Esophagus squamous epithelium (tissue), 5 donors: ENCODE data around the gene KRT10. TPM values are rescaled to one million over a fixed set of nuclear protein-coding genes. Genes with fewer than 3 reads are reported as not detected.

Experiments
- DNase-seq: peaks from one replicate; lab custom pipeline; 2025; lab: John Stamatoyannopoulos, UW
- H3K27ac ChIP-seq, 4 donors: fragments of 200-600 bp; sonication (generic); one replicate each; pipeline ENCODE4 v1.5.1; 2016 to 2019; ENCODE audit warnings: mild to moderate bottlenecking in 1 of 4
- H3K27me3 ChIP-seq, 4 donors: fragments of 200-600 bp; sonication (generic); 1 replicate in 3 of 4; 2 replicates in 1 of 4; pipeline versions ENCODE4 v1.5.1 to v1.6.0; 2017 to 2021; ENCODE audit warnings: antibody characterized with exemption in 1 of 4
- H3K36me3 ChIP-seq, 3 donors: fragments of 200-600 bp; sonication (generic); one replicate each; pipeline ENCODE4 v1.5.1; 2016 to 2019
- H3K4me1 ChIP-seq, 3 donors: fragments of 200-600 bp; sonication (generic); one replicate each; pipeline ENCODE4 v1.5.1; 2017 to 2019
- H3K4me3 ChIP-seq, 4 donors: fragments of 200-600 bp; sonication (generic); 1 replicate in 3 of 4; 2 replicates in 1 of 4; pipeline ENCODE4 v1.5.1; 2016 to 2019; ENCODE audit warnings: mild to moderate bottlenecking in 2 of 4, moderate library complexity in 1 of 4
- H3K9me3 ChIP-seq, 3 donors: fragments of 200-600 bp; sonication (generic); one replicate each; pipeline ENCODE4 v1.5.1; 2016 to 2019
- CTCF ChIP-seq, 6 experiments: fragments of 450-650 bp in 4 of 6; fragments of 200-600 bp in 2 of 6; sonication (generic) in 2 of 6; IDR thresholded peaks; one replicate each; pipeline ENCODE4 v1.5.1; 2016 to 2019; ENCODE audit warnings: antibody characterized with exemption in 6 of 6, mild to moderate bottlenecking in 4 of 6, moderate library complexity in 4 of 6
- POLR2A ChIP-seq, 4 donors: fragments of 450-650 bp; IDR thresholded peaks; one replicate each; pipeline ENCODE4 v1.6.1; 2017; ENCODE audit warnings: antibody characterized with exemption in 4 of 4, mild to moderate bottlenecking in 4 of 4, moderate library complexity in 3 of 4
- WGBS, 2 donors: methylation state at CpG; one replicate each; pipeline ENCODE4 v1.1.5; 2018; 5-methylcytosine and 5-hydroxymethylcytosine counted together
- intact Hi-C: fragments of 100-400 bp; cut with DNase I; formaldehyde crosslinking; loops from one replicate; pipeline ENCODE4 v1.15.0; 2022
- total RNA-seq, 4 donors: library from RNA; depleted of rRNA; stranded (reverse); fragments of >200 nt; gene quantifications; one replicate each; pipeline ENCODE4 v1.1.0, GENCODE V29; 2016
- donor health status: DM: yes; HTN: yes; CAD: no.

Gene KRT10
- 10 to 100 TPM; 14.4 to 50.0 (median 33.2) TPM for total RNA-seq

GRCh38 chr17:40822132-40822812 is at the start of gene KRT10:
Gene KRT10, minus strand, starts transcription at chr17:40822614. Its CDS starts 29 bp downstream, at chr17:40822585.
- H3K36me3 ChIP-seq: peaks cover 0 to 11% (median 0%) of the 10 kb centered on the region in 3 donors
- TF ChIP-seq CTCF (IDR thresholded peaks at IDR 0.05): no peak
- TF ChIP-seq POLR2A (IDR thresholded peaks at IDR 0.05): no peak
- no peak within 1 kb of the TSS for H3K4me3 ChIP-seq
- intact Hi-C loops: no loop called here
- H3K4me1 ChIP-seq: peaks cover 0 to 21% (median 8%) of the 10 kb centered on the region in 3 donors
- DNase-seq: no peak
- H3K27me3 ChIP-seq: no peaks in the 10 kb centered on the region
- no peaks in the 10 kb centered on the region for H3K9me3 ChIP-seq
- H3K27ac ChIP-seq: no peak within 1 kb of the TSS
- WGBS, 2 donors: 88 to 93% methylated on average over 3 to 7 of the region's 7 CpGs

GRCh38 chr17:40871316-40871715 is 48.9 kb upstream of the KRT10 start:
- WGBS, 2 donors: 86 to 95% methylated on average over 6 to 7 of the region's 7 CpGs

GRCh38 chr17:40870136-40870535 is 47.7 kb upstream of the KRT10 start:
- TF ChIP-seq CTCF (IDR thresholded peaks at IDR 0.05) (no peak), POLR2A (IDR thresholded peaks at IDR 0.05) (no peak)
- H3K27me3 ChIP-seq: peaks cover 0 to 33% (median 0%) of the 10 kb centered on the region in 4 donors
- no peak overlapping the region for H3K27ac ChIP-seq
- 74 to 96% methylated on average over 3 of the region's 4 CpGs for WGBS, 2 donors
- no peak for DNase-seq
- H3K9me3 ChIP-seq: no peaks in the 10 kb centered on the region
- H3K4me1 ChIP-seq: no peaks in the 10 kb centered on the region
- intact Hi-C loops: no loop called here
- no peaks in the 10 kb centered on the region for H3K36me3 ChIP-seq
- H3K4me3 ChIP-seq: no peak overlapping the region

More at GRCh38 chr17:40871316-40871715, 48.9 kb upstream of the KRT10 start:
- TF ChIP-seq POLR2A (IDR thresholded peaks at IDR 0.05) (no peak), CTCF (IDR thresholded peaks at IDR 0.05) (no peak)
- no peaks in the 10 kb centered on the region for H3K36me3 ChIP-seq
- no peaks in the 10 kb centered on the region for H3K4me1 ChIP-seq
- no peak overlapping the region for H3K4me3 ChIP-seq
- intact Hi-C loops: no loop called here
- H3K27me3 ChIP-seq: peaks cover 0 to 33% (median 0%) of the 10 kb centered on the region in 4 donors
- H3K9me3 ChIP-seq: no peaks in the 10 kb centered on the region
- no peak overlapping the region for H3K27ac ChIP-seq
- DNase-seq: no peak

- 88 to 96% methylated on average over 3 of the region's 8 CpGs for WGBS, 2 donors
- no peak for DNase-seq
- H3K27ac ChIP-seq: no peak within 1 kb of the TSS
Observed at GRCh38 chr17:40866838-40867237, 44.4 kb upstream of the KRT10 start, which contains the start of gene KRT12. Gene KRT12, minus strand, starts transcription at chr17:40867223. Its CDS starts 37 bp downstream, at chr17:40867186.

More at GRCh38 chr17:40866838-40867237, 44.4 kb upstream of the KRT10 start, which contains the start of gene KRT12:
- Histone ChIP-seq H3K36me3 (no peaks in the 10 kb centered on the region), H3K4me1 (no peaks in the 10 kb centered on the region), H3K4me3 (no peak within 1 kb of the TSS), H3K27me3 (peaks cover 0 to 34% (median 0%) of the 10 kb centered on the region in 4 donors), H3K9me3 (no peaks in the 10 kb centered on the region)
- intact Hi-C loops: no loop called here
- no peak for TF ChIP-seq POLR2A (IDR thresholded peaks at IDR 0.05)
- TF ChIP-seq CTCF (IDR thresholded peaks at IDR 0.05): no peak
